GM12878 (cell line): Measurements from ENCODE around the gene KRTAP26-1. TPM values are rescaled to one million over a fixed set of nuclear protein-coding genes. Genes with fewer than 3 reads are reported as not detected.

ENCODE experiments used
- ATAC-seq: fragments of 200-7000 bp; cut with Tn5 transposase; 3 replicates; pipeline ENCODE4 v1.9.1; 2020; ENCODE audit warnings: mild to moderate bottlenecking, moderate library complexity
- BruUV-seq: library from RNA; stranded (reverse); fragments of 400-500 nt; replicated peaks from 2 replicates; lab custom pipeline; 2021; lab: Mats Ljungman, UMichigan
- CTCF ChIA-PET: fragments of 300-600 bp; sonication (Branson Sonifier 250); formaldehyde crosslinking; extraction: SDS; loops from one replicate; lab custom pipeline; 2021; ENCODE audit warnings: inconsistent platforms; lab: Yijun Ruan, JAX
- POLR2A ChIA-PET: fragments of 350-600 bp; formaldehyde crosslinking; extraction: SDS; loops from one replicate; lab custom pipeline; 2021; ENCODE audit warnings: inconsistent platforms; lab: Charles Lee
- RAD21 ChIA-PET: fragments of 300-600 bp; sonication (Branson Sonifier 250); formaldehyde crosslinking; loops from one replicate; lab custom pipeline; 2023; ENCODE audit warnings: antibody characterized with exemption; ENCODE audit not compliant: unreplicated experiment; lab: Charles Lee
- SMC1A ChIA-PET: fragments of 300-600 bp; sonication (Branson Sonifier 250); formaldehyde crosslinking; loops from one replicate; lab custom pipeline; 2023; ENCODE audit not compliant: unreplicated experiment, uncharacterized antibody; lab: Charles Lee
- DNase-seq: peaks from one replicate; pipeline ENCODE4 v3.0.0-alpha.2; 2011; ENCODE audit warnings: low read depth, low spot score
- FAIRE-seq: peaks from 3 replicates; lab custom pipeline; 2011; peaks lifted over from hg19 to GRCh38; lab: Jason Lieb, UNC
- H2AFZ ChIP-seq: 2 replicates; pipeline ENCODE4 v1.6.0; 2011; ENCODE audit warnings: low read depth, low read length, control low read depth; ENCODE audit not compliant: control insufficient read depth
- H3K27ac ChIP-seq: 2 replicates; pipeline ENCODE4 v1.5.1; 2011; ENCODE audit warnings: control low read depth; ENCODE audit not compliant: control insufficient read depth, insufficient read depth
- H3K27me3 ChIP-seq, 2 experiments: replicated peaks in 1 of 2; 2 replicates each; pipeline versions ENCODE4 v1.6.0 to v1.6.1; 2011; ENCODE audit warnings: low read length in 1 of 2; ENCODE audit not compliant: control insufficient read depth in 2 of 2, insufficient read depth in 2 of 2
- H3K36me3 ChIP-seq, 2 experiments: 2 replicates each; pipeline ENCODE4 v1.5.1; 2011; ENCODE audit warnings: low read length in 1 of 2; ENCODE audit not compliant: control insufficient read depth in 2 of 2, insufficient read depth in 2 of 2
- H3K4me1 ChIP-seq: 2 replicates; pipeline ENCODE4 v1.6.1; 2011; ENCODE audit warnings: mild to moderate bottlenecking, low read length, moderate library complexity, mixed read lengths; ENCODE audit not compliant: control insufficient read depth, insufficient read depth
- H3K4me2 ChIP-seq: 2 replicates; pipeline ENCODE4 v1.6.0; 2011; ENCODE audit warnings: control low read depth; ENCODE audit not compliant: control insufficient read depth, insufficient read depth
- H3K4me3 ChIP-seq: fragments of 200-600 bp; sonication (generic); 2 replicates; pipeline ENCODE4 v1.5.1; 2016
- H3K79me2 ChIP-seq: 2 replicates; pipeline ENCODE4 v1.6.0; 2011; ENCODE audit warnings: low read length; ENCODE audit not compliant: control insufficient read depth, insufficient read depth
- H3K9ac ChIP-seq: 2 replicates; pipeline ENCODE4 v1.8.0; 2011; ENCODE audit warnings: low read length, control low read depth, mixed read lengths; ENCODE audit not compliant: control insufficient read depth, insufficient read depth
- H3K9me3 ChIP-seq: replicated peaks from 3 replicates; pipeline ENCODE4 v1.5.1; 2011; ENCODE audit warnings: mild to moderate bottlenecking, low read length; ENCODE audit not compliant: control insufficient read depth, insufficient read depth
- H4K20me1 ChIP-seq: 2 replicates; pipeline ENCODE4 v1.6.0; 2011; ENCODE audit not compliant: control insufficient read depth, insufficient read depth
- BCL11A ChIP-seq: IDR thresholded peaks from 2 replicates; pipeline ENCODE4 v1.6.1; 2011; ENCODE audit warnings: low read depth, low read length
- BRCA1 ChIP-seq: IDR thresholded peaks from 2 replicates; pipeline ENCODE4 v1.6.1; 2011; ENCODE audit warnings: low read depth, low read length, improper control_type of control experiment
- CHD4 ChIP-seq: fragments of 200-600 bp; sonication (generic); IDR thresholded peaks from 2 replicates; pipeline ENCODE4 v1.6.1; 2016; ENCODE audit warnings: mild to moderate bottlenecking
- EZH2 ChIP-seq: IDR thresholded peaks from 2 replicates; pipeline ENCODE4 v1.6.1; 2012; ENCODE audit warnings: low read depth, mild to moderate bottlenecking, control low read depth, inconsistent platforms, low read length, borderline replicate concordance; ENCODE audit not compliant: control insufficient read depth
- FOS ChIP-seq: IDR thresholded peaks from 3 replicates; pipeline ENCODE4 v1.6.1; 2011; ENCODE audit warnings: borderline replicate concordance; ENCODE audit not compliant: insufficient read length; ENCODE audit errors: extremely low read depth
- NR2C2 ChIP-seq: IDR thresholded peaks from 2 replicates; pipeline ENCODE4 v1.6.1; 2011; ENCODE audit warnings: borderline replicate concordance, low read depth; ENCODE audit not compliant: control insufficient read depth, insufficient read length
- SMAD5 ChIP-seq: IDR thresholded peaks from 2 replicates; pipeline ENCODE4 v1.6.1; 2016; ENCODE audit warnings: antibody characterized with exemption, low read depth
- SMC3 ChIP-seq: IDR thresholded peaks from 2 replicates; pipeline ENCODE4 v1.6.1; 2011; ENCODE audit warnings: low read length, improper control_type of control experiment, borderline replicate concordance
- SREBF2 ChIP-seq: IDR thresholded peaks from 2 replicates; pipeline ENCODE4 v1.6.1; 2012; ENCODE audit warnings: mild to moderate bottlenecking, low read length
- STAT1 ChIP-seq: fragments of 450-650 bp; conservative IDR thresholded peaks from 2 replicates; pipeline ENCODE4 v1.6.1; 2014; ENCODE audit warnings: antibody characterized with exemption, mild to moderate bottlenecking
- WRNIP1 ChIP-seq: IDR thresholded peaks from 2 replicates; pipeline ENCODE4 v1.6.1; 2011; ENCODE audit warnings: low read depth, low read length, improper control_type of control experiment, borderline replicate concordance
- ZNF274 ChIP-seq: IDR thresholded peaks from one replicate; pipeline ENCODE4 v1.8.0; 2011; ENCODE audit not compliant: insufficient read length, insufficient read depth
- ZSCAN29 ChIP-seq: fragments of 450-650 bp; IDR thresholded peaks from 2 replicates; pipeline ENCODE4 v1.6.1; 2017; ENCODE audit warnings: mild to moderate bottlenecking, moderate library complexity
- WGBS: methylation state at CpG from one replicate; pipeline ENCODE4 v1.1.6; 2016; ENCODE audit warnings: low lambda C conversion rate; ENCODE audit not compliant: insufficient replicate concordance, insufficient coverage; ENCODE audit errors: missing lambda C conversion rate; 5-methylcytosine and 5-hydroxymethylcytosine counted together
- in situ Hi-C: fragments of 300-500 bp; cut with MboI; formaldehyde crosslinking; loops from 9 replicates; pipeline ENCODE4 v1.14.3; 2018; ENCODE audit warnings: mixed read lengths
- intact Hi-C: fragments of 100-400 bp; cut with micrococcal nuclease; formaldehyde crosslinking; loops from one replicate; pipeline ENCODE4 v1.14.2; 2022; ENCODE audit not compliant: unreplicated experiment
- polyA plus RNA-seq, 11 experiments: library from polyadenylated mRNA; depleted of rRNA in 4 of 11; unstranded in 6 of 11; stranded (reverse) in 5 of 11; fragments of >200 nt; fragmentation: Nextera tagmentation in 4 of 11; fragmentation: Illumina TruSeq in 1 of 11; extraction: Ambion mirVana in 4 of 11; extraction: Trizol in 1 of 11; gene quantifications; 1 replicate in 1 of 11; 2 replicates in 10 of 11; pipeline versions ENCODE4 v1.2.1 to v1.2.3, GENCODE V29; 2011 to 2016; ENCODE audit warnings: inconsistent platforms in 2 of 11, missing spikeins in 2 of 11, low read depth in 1 of 11
- total RNA-seq, 4 experiments: library from RNA; depleted of rRNA in 3 of 4; stranded (reverse); fragments of >200 nt in 3 of 4; fragmentation: Illumina TruSeq in 1 of 4; extraction: Trizol in 1 of 4; gene quantifications; 2 replicates each; pipeline versions ENCODE4 v1.2.1 to v1.2.3, GENCODE V29; 2013 to 2021
- TF ChIP-seq, protein P1 (sequence below): fragments of 450-650 bp; IDR thresholded peaks from 2 replicates; pipeline ENCODE4 v1.6.1; 2017; ENCODE audit warnings: mild to moderate bottlenecking, low read depth, inconsistent platforms; ENCODE audit not compliant: poor library complexity, severe bottlenecking
- TF ChIP-seq, protein P2 (sequence below): fragments of 450-650 bp; IDR thresholded peaks from 2 replicates; pipeline ENCODE4 v1.6.1; 2016; ENCODE audit warnings: mild to moderate bottlenecking, moderate library complexity, borderline replicate concordance

Gene KRTAP26-1
- total and polyA plus RNA-seq, 10 of the 15 experiments (the other 5 are each of a cell fraction or from before 2014, with no cell fraction given) = not detected

DNA sequence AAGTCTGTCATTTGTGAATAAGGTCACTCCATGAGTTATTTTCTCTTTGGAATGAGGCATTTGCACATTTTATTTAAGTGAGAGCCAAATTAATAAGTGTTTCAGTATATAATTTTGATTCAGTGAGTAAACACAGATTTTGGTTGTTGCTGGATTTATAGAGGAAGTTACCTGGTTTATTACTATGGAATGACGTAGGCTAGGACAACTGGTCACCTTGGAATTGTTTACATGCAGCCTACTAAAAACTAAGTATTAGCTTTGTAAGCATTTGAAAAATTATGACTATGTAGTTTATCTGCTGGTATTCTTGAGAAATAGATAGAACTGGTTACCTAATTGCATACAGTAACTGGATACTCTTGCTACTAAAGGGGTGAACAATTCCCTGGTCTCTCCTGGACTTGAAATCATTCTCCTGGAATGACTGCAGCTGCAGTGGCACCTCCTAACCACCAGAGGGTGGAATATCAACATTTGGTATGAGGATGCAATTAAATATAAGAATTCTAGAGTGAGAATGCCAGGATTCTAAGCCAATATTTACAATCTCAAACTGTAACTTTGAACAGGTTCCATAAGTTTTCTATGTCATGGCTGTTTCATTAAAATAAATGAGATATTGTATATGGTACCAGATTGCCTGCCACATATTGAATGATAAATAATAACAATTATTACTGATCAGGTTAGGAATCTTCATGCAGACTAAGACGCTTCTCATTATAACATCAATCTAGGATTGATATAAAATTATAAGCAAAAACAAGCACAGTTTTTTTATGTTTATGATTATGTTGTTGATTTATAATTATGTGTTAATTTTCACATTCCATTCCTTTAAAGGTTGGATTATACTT is 20.8 kb upstream of the KRTAP26-1 start (continued):
- TF ChIP-seq NR2C2 (no peak), ZSCAN29 (no peak), SMC3 (peak; percentile 49; the same call in 1 of the 2 replicates)
- TF ChIP-seq, protein P1, sequence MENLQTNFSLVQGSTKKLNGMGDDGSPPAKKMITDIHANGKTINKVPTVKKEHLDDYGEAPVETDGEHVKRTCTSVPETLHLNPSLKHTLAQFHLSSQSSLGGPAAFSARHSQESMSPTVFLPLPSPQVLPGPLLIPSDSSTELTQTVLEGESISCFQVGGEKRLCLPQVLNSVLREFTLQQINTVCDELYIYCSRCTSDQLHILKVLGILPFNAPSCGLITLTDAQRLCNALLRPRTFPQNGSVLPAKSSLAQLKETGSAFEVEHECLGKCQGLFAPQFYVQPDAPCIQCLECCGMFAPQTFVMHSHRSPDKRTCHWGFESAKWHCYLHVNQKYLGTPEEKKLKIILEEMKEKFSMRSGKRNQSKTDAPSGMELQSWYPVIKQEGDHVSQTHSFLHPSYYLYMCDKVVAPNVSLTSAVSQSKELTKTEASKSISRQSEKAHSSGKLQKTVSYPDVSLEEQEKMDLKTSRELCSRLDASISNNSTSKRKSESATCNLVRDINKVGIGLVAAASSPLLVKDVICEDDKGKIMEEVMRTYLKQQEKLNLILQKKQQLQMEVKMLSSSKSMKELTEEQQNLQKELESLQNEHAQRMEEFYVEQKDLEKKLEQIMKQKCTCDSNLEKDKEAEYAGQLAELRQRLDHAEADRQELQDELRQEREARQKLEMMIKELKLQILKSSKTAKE = no peak
- TF ChIP-seq, all 136 proteins: peak for 3

DNA sequence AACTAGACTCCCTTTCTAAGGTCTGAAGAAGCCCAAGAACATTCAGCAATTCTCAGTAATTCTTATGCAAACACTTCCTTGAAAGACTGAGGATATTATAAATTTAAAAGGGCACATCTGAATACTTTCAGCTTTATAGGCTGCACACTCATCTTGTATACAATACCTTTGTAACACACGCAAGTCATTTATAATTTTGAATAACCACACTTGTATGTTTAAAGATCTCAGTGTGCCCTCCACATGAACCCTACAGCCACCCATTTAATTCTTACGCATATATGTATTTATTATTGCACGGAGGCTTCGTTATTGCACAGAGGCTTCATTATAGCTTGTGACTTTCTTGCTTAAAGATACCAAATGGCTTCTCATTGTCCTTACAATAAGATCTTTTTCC is 18.6 kb upstream of the KRTAP26-1 start:
- ChIA-PET RAD21 (interaction anchor here (0.8 kb wide), 1 partner anchor 10 kb away, joined by 3 read pairs; no protein-coding TSS in a partner anchor), CTCF (interaction anchor here (1.1 to 1.3 kb wide), 2 partner anchors 38 to 541 kb away, joined by 3 read pairs; no protein-coding TSS in a partner anchor), SMC1A (no interaction called here), POLR2A (no interaction called here)
- Histone ChIP-seq H3K27ac (no peak overlapping the region), H3K36me3 (no peaks in the 10 kb centered on the region), H3K9ac (no peak overlapping the region), H3K79me2 (no peaks in the 10 kb centered on the region), H2AFZ (no peak overlapping the region), H3K4me1 (no peaks in the 10 kb centered on the region), H3K9me3 (no peaks in the 10 kb centered on the region), H3K27me3 (no peaks in the 10 kb centered on the region), H3K4me3 (no peak overlapping the region), H3K4me2 (no peak overlapping the region), H4K20me1 (no peaks in the 10 kb centered on the region)
- WGBS = 26% methylated on average over 4 of the region's 4 CpGs
- in situ Hi-C loops = loop anchor here (5.0 kb wide), 1 partner anchor 744 kb away; no protein-coding TSS in a partner anchor
- intact Hi-C loops = no loop called here
- BruUV-seq = no TSS peak
- DNase-seq (no peak), FAIRE-seq (no peak), ATAC-seq (no peak)
- TF ChIP-seq NR2C2 (no peak), WRNIP1 (no peak), SREBF2 (no peak), BCL11A (no peak), ZNF274 (no peak), STAT1 (no peak), CHD4 (no peak), SMAD5 (no peak), BRCA1 (no peak), EZH2 (no peak), FOS (no peak)
- TF ChIP-seq, protein P2, sequence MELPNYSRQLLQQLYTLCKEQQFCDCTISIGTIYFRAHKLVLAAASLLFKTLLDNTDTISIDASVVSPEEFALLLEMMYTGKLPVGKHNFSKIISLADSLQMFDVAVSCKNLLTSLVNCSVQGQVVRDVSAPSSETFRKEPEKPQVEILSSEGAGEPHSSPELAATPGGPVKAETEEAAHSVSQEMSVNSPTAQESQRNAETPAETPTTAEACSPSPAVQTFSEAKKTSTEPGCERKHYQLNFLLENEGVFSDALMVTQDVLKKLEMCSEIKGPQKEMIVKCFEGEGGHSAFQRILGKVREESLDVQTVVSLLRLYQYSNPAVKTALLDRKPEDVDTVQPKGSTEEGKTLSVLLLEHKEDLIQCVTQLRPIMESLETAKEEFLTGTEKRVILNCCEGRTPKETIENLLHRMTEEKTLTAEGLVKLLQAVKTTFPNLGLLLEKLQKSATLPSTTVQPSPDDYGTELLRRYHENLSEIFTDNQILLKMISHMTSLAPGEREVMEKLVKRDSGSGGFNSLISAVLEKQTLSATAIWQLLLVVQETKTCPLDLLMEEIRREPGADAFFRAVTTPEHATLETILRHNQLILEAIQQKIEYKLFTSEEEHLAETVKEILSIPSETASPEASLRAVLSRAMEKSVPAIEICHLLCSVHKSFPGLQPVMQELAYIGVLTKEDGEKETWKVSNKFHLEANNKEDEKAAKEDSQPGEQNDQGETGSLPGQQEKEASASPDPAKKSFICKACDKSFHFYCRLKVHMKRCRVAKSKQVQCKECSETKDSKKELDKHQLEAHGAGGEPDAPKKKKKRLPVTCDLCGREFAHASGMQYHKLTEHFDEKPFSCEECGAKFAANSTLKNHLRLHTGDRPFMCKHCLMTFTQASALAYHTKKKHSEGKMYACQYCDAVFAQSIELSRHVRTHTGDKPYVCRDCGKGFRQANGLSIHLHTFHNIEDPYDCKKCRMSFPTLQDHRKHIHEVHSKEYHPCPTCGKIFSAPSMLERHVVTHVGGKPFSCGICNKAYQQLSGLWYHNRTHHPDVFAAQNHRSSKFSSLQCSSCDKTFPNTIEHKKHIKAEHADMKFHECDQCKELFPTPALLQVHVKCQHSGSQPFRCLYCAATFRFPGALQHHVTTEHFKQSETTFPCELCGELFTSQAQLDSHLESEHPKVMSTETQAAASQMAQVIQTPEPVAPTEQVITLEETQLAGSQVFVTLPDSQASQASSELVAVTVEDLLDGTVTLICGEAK = no peak
